ENCODE measurements around the gene ZNF780B.
A peak's percentile ranks its signal among the peaks of the same experiment; 100 is the strongest.
"Not testable (repeated sequence)": the region's sequence is repeated elsewhere in the genome, so short reads cannot be mapped to it uniquely, and the experiment has no call there.

The ZNF780B gene

GRCh38 chr19:40055832-40056504, at the start of gene ZNF780B:
TSS of gene ZNF780B (minus strand) at chr19:40056231. CDS start at chr19:40050332, 5,899 bp downstream.
- DNase-seq: peak; percentile 96

- DNase-seq: no peak
Measured at GRCh38 chr19:40104754-40105153, 48.7 kb upstream of the ZNF780B start.

- no peak for DNase-seq
Measured at GRCh38 chr19:40103600-40103999, 47.6 kb upstream of the ZNF780B start.

GRCh38 chr19:40101813-40102212, 45.8 kb upstream of the ZNF780B start:
- DNase-seq: no peak

GRCh38 chr19:40093416-40093815, 37.4 kb upstream of the ZNF780B start:
- DNase-seq: no peak

GRCh38 chr19:40091205-40092129, 35.4 kb upstream of the ZNF780B start:
- DNase-seq: no peak

GRCh38 chr19:40090241-40091204, 34.5 kb upstream of the ZNF780B start, which contains the start of gene ZNF780A:
TSS of gene ZNF780A (minus strand) at chr19:40090943. CDS start at chr19:40084753, 6,190 bp downstream.
- peak; percentile 98 for DNase-seq

GRCh38 chr19:40089462-40089861, 33.4 kb upstream of the ZNF780B start:
- DNase-seq: peak; percentile 60

GRCh38 chr19:40088299-40089047, 32.4 kb upstream of the ZNF780B start:
- no peak for DNase-seq

GRCh38 chr19:40084948-40085347, 28.9 kb upstream of the ZNF780B start:
- no peak for DNase-seq

- DNase-seq: no peak
Measured at GRCh38 chr19:40081411-40081810, 25.4 kb upstream of the ZNF780B start.

GRCh38 chr19:40080289-40080688, 24.3 kb upstream of the ZNF780B start:
- DNase-seq: no peak

- no peak for DNase-seq
Measured at GRCh38 chr19:40078377-40078776, 22.3 kb upstream of the ZNF780B start.

GRCh38 chr19:40070058-40070457, 14.0 kb upstream of the ZNF780B start:
- DNase-seq: no peak

GRCh38 chr19:40059624-40060023, 3.6 kb upstream of the ZNF780B start:
- DNase-seq: no peak

GRCh38 chr19:40057166-40057565, 1.1 kb upstream of the ZNF780B start:
- DNase-seq: no peak

GRCh38 chr19:40056505-40056904, 474 bp upstream of the ZNF780B start:
- no peak for DNase-seq

- DNase-seq: no peak
Measured at GRCh38 chr19:40055049-40055448, 982 bp downstream of the ZNF780B start.

GRCh38 chr19:40054632-40055031, 1.4 kb downstream of the ZNF780B start:
- DNase-seq: no peak

GRCh38 chr19:40053491-40053890, 2.5 kb downstream of the ZNF780B start:
- DNase-seq: no peak

GRCh38 chr19:40041718-40042117, 14.3 kb downstream of the ZNF780B start:
- DNase-seq: not testable (repeated sequence)

GRCh38 chr19:40038047-40038446, 18.0 kb downstream of the ZNF780B start:
- not testable (repeated sequence) for DNase-seq
